Fibroblast of villous mesenchyme (primary cell): Measurements from ENCODE around the gene C14orf132. TPM values are rescaled to one million over a fixed set of nuclear protein-coding genes. Genes with fewer than 3 reads are reported as not detected.

ENCODE experiments used
- DNase-seq: peaks from one replicate; pipeline ENCODE4 v3.0.0-alpha.2; 2010; ENCODE audit warnings: low read depth
- H3K4me3 ChIP-seq: 2 replicates; pipeline ENCODE4 v1.5.1; 2011; ENCODE audit warnings: low read depth, mild to moderate bottlenecking, low read length
- total RNA-seq: library from RNA; depleted of rRNA; stranded (reverse); fragments of >200 nt; gene quantifications from 2 replicates; pipeline ENCODE4 v1.2.3, GENCODE V29; 2012
- TF ChIP-seq, protein P1 (sequence below): IDR thresholded peaks from 2 replicates; pipeline ENCODE4 v1.5.1; 2012; ENCODE audit warnings: low read depth, mild to moderate bottlenecking, low read length; ENCODE audit not compliant: insufficient read depth

The C14orf132 gene
- total RNA-seq, 1 donor = 22.9 TPM

DNA sequence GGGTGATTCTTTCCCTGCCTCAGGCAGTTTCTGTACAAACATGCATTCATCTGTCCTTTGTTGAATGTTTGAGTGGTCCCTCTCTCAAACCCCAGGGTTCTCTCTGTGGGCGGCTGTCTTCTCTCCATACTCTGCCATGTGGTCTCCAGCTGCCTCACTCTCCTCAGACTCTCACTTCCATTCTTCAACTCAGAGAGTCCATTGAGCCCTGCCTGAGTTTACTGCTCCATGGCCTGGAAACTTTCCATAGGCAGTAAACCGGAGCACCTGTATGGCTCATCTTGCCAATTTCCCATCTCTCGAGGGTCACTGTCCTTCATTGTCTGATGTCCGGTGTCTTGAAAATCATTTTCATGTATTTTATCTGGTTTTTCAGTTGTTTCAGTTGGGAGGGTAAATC, 11.3 kb downstream of the C14orf132 start:
- TF ChIP-seq, protein P1, sequence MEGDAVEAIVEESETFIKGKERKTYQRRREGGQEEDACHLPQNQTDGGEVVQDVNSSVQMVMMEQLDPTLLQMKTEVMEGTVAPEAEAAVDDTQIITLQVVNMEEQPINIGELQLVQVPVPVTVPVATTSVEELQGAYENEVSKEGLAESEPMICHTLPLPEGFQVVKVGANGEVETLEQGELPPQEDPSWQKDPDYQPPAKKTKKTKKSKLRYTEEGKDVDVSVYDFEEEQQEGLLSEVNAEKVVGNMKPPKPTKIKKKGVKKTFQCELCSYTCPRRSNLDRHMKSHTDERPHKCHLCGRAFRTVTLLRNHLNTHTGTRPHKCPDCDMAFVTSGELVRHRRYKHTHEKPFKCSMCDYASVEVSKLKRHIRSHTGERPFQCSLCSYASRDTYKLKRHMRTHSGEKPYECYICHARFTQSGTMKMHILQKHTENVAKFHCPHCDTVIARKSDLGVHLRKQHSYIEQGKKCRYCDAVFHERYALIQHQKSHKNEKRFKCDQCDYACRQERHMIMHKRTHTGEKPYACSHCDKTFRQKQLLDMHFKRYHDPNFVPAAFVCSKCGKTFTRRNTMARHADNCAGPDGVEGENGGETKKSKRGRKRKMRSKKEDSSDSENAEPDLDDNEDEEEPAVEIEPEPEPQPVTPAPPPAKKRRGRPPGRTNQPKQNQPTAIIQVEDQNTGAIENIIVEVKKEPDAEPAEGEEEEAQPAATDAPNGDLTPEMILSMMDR = no peak
- H3K4me3 ChIP-seq = no peak overlapping the region
- DNase-seq = no peak

DNA sequence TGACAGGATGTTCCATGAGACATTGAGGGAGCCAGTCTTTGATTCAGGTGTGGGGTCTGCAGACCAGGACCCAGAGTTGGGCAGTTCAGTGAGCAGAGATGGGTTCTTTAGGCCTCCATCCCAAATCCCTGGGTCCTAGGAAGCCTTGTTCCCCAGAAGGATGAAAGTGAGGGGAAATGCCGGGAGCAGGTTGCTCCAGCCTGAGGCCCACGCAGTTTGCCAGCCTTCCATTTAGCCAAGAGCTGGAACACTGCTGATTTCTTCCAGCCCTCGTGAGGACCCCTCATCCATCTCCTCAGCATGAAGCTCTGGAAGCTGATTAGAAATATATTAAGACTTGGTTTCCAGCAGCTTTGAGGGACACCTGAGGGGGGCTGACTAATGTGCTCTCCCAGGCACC, 12.1 kb downstream of the C14orf132 start:
- no peak overlapping the region for H3K4me3 ChIP-seq
- TF ChIP-seq, protein P1 = no peak
- no peak for DNase-seq

DNA sequence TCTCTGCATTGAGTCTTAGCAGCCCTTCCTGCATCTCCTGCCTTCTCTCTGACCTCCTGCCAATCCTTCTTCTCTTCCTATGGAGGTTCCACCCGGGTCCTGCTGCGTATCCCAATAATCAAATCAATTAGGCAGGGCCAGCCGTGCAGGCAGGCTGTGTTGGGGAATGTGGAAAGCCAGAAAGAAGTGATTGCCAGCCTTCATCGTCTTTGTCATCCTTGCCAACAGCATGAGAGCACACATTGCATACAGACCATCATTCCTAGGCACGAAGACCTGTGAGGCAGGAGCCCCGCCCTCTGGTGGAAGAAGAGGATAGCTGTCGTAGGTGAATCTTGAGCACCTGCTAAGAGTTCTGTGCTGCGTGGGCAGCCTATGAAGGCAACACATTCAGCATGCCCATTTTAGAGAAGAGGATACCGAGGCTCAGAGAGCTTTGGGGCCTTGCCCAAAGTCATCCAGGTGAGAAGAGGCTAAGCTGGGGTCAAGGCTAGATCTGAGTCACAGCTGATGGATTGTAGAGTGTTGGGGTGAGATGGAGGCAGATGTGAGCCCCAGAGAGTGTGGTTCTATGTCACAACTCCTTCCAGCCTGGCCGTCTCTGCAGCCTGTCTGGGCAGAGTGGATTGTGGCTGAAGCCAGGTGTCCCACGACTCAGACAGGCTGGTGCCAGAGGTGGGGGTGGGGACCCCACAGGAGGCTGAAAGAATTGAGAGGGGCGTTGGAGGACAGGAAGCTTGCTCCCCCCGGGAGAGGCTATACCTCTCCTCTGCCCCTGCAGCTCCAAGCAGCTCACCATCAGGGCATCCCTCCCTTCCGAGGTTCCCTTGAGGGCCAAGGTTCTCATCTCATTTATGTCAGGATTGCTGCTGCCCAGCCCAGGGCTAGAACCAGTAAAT, 12.7 kb downstream of the C14orf132 start:
- no peak overlapping the region for H3K4me3 ChIP-seq
- TF ChIP-seq, protein P1 = peak; percentile 22
- no peak for DNase-seq

DNA sequence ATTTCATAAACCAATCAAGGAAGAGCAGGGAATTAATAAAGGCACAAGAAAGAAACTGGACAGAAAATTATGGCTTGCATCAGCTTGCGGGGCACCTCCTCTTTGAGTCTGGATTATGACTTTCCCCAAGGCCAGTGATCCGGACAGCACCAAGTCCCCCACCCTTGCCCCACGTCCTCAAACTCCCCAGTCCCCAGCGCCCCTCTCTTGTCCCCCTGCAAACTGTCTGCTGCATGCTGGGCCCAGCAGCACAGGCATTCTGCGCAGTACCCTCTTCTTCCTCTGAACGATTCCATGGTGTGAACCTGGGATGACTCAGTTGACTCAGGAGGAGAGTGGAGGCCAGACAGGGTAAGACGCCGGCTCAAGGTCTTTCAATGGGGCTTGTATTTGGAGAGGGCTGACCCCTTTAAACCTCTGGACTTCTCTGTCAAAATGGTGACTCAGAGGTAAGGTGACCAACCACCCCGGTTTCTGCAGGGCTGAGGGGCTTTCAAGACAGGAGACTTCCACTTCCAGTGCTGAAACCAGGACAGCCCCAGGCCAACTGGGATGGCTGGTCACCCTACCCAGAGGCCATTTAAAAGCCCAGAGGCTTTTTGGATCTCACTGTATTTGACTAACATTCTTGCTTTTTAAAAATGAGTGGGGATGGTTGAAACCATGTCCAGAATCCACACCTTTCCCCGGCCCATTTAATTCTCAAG, 13.5 kb downstream of the C14orf132 start:
- TF ChIP-seq, protein P1 = no peak
- DNase-seq = no peak
- H3K4me3 ChIP-seq = no peak overlapping the region

DNA sequence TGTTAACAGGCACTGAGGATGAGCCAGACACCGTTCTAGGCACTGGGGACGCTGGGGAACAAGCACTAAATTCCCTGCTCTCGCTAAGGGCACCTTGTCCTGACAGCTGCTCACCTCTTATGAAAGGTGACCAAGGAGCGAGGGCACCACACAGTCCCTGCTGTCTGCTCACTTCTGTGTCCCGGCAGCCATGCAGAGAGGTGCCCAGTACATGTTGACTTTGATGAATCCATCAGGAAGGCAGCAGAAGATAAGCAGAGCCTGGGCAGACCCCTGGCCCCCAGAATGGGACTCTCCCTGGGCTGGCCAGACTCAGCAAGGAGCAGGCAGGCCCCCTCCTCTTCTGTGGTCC, 14.1 kb downstream of the C14orf132 start:
- no peak overlapping the region for H3K4me3 ChIP-seq
- TF ChIP-seq, protein P1 = no peak
- no peak for DNase-seq

DNA sequence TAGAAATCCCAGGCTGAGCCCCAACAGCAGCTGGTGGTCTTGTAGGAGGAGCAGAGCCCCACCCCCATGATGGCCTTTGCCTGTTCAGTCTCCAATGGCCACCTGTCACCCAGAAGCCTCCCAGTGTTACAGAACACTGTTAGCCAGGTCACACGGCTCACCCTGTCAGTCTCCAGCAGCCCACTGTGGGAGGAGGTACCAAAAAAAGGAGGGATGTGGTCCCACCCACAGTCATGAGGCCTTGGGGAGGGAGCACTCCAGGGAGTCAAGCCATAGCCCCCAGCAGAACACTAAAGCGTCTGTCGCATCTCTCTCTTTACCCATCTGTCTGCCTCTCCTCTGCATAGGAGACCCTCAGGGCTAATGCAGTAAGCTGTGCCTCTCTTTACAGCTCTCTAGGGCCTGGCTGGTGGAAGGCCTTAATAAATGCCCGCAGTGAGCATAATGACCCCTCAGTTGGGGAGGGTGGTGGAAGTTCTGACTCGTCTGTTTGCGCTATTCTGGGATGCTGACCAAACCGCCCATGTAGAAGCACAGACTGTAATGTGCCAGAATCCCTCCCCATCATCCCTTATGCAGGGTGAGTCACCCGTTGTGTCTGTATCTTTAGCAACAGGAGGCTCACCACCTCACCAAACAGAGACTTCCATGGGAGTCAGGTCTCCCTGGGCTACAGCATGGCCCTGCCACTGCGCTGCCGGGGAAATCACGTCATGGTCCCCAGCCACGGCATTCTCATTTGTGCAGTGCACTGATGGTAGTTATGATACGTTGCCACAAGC, 14.6 kb downstream of the C14orf132 start:
- H3K4me3 ChIP-seq = no peak overlapping the region
- DNase-seq = peak; percentile 88
- TF ChIP-seq, protein P1 = no peak
